NCI-H1417 (cell line): Measurements from ENCODE around the gene SMARCA1.
"Not testable (repeated sequence)": the region's sequence is repeated elsewhere in the genome, so short reads cannot be mapped to it uniquely, and the experiment has no call there.

ENCODE experiments used
- DNase-seq, 3 experiments: peaks; one replicate each; lab custom pipeline; 2025; lab: John Stamatoyannopoulos, UW

SMARCA1 gene

GRCh38 chrX:129523079-129523911, at the start of gene SMARCA1:
SMARCA1 (minus strand) TSS chrX:129523490; CDS start chrX:129523370, 120 bp downstream.
- peak in 1 of 3 experiments; percentile 51 for DNase-seq

GRCh38 chrX:129572422-129572821, 49.1 kb upstream of the SMARCA1 start:
- no peak for DNase-seq

- DNase-seq: no peak
Observed at GRCh38 chrX:129568349-129568748, 45.1 kb upstream of the SMARCA1 start.

- no peak for DNase-seq
Observed at GRCh38 chrX:129566073-129566472, 42.8 kb upstream of the SMARCA1 start.

GRCh38 chrX:129565046-129565650, 41.9 kb upstream of the SMARCA1 start:
- DNase-seq: no peak

GRCh38 chrX:129564345-129564744, 41.1 kb upstream of the SMARCA1 start:
- DNase-seq: not testable (repeated sequence)

GRCh38 chrX:129561453-129561852, 38.2 kb upstream of the SMARCA1 start:
- no peak for DNase-seq

GRCh38 chrX:129559783-129560182, 36.5 kb upstream of the SMARCA1 start:
- no peak for DNase-seq

- DNase-seq: no peak
Observed at GRCh38 chrX:129557844-129558480, 34.7 kb upstream of the SMARCA1 start.

GRCh38 chrX:129556806-129557315, 33.6 kb upstream of the SMARCA1 start:
- DNase-seq: no peak

GRCh38 chrX:129554816-129555215, 31.5 kb upstream of the SMARCA1 start:
- not testable (repeated sequence) for DNase-seq

- no peak for DNase-seq
Observed at GRCh38 chrX:129553619-129554288, 30.5 kb upstream of the SMARCA1 start.

- no peak for DNase-seq
Observed at GRCh38 chrX:129549124-129549523, 25.8 kb upstream of the SMARCA1 start.

GRCh38 chrX:129545408-129545807, 22.1 kb upstream of the SMARCA1 start:
- no peak for DNase-seq

GRCh38 chrX:129544780-129545179, 21.5 kb upstream of the SMARCA1 start:
- DNase-seq: no peak

GRCh38 chrX:129540722-129541184, 17.5 kb upstream of the SMARCA1 start:
- peak in 2 of 3 experiments; percentile 20 to 35 for DNase-seq

GRCh38 chrX:129540068-129540653, 16.9 kb upstream of the SMARCA1 start, which contains the start of gene OCRL:
OCRL (plus strand) TSS chrX:129540259; CDS start chrX:129540440, 181 bp downstream.
- DNase-seq: peak; percentile 74 to 82 (median 77)

- no peak for DNase-seq
Observed at GRCh38 chrX:129534816-129535578, 11.7 kb upstream of the SMARCA1 start.

- DNase-seq: no peak
Observed at GRCh38 chrX:129531132-129531531, 7.8 kb upstream of the SMARCA1 start.

- DNase-seq: no peak
Observed at GRCh38 chrX:129530410-129530809, 7.1 kb upstream of the SMARCA1 start.
